K562 (cell line): Measurements from ENCODE around the gene FAM187B. TPM values are rescaled to one million over a fixed set of nuclear protein-coding genes. Genes with fewer than 3 reads are reported as not detected.

Experiments
- ATF1 ChIP-seq, 2 experiments: fragments of 450-650 bp in 1 of 2; IDR thresholded peaks; 2 replicates each; pipeline ENCODE4 v1.6.1; 2016; ENCODE audit warnings: missing compliant biosample characterization in 1 of 2, missing genetic modification characterization in 1 of 2
- CHD1 ChIP-seq: fragments of 200-600 bp; sonication (generic); IDR thresholded peaks from one replicate; pipeline ENCODE4 v1.6.1; 2012; ENCODE audit warnings: mild to moderate bottlenecking, moderate library complexity, low read length, inconsistent platforms
- CSDE1 ChIP-seq, 2 experiments: fragments of 450-650 bp; IDR thresholded peaks; 2 replicates each; pipeline ENCODE4 v1.6.1; 2016; ENCODE audit warnings: mild to moderate bottlenecking in 1 of 2
- CTCF ChIP-seq, 3 experiments: IDR thresholded peaks in 2 of 3; conservative IDR thresholded peaks in 1 of 3; 2 replicates each; pipeline ENCODE4 v1.5.1; 2011 to 2012; ENCODE audit warnings: low read length in 3 of 3, mild to moderate bottlenecking in 3 of 3, control low read depth in 2 of 3, improper control_type of control experiment in 1 of 3, inconsistent platforms in 1 of 3, low read depth in 1 of 3, mixed read lengths in 1 of 3, moderate library complexity in 1 of 3; ENCODE audit not compliant: insufficient read depth in 2 of 3
- IRF1 ChIP-seq: sonication (generic); formaldehyde crosslinking; IDR thresholded peaks from 2 replicates; pipeline ENCODE4 v1.8.0; 2022; ENCODE audit warnings: missing genetic modification reagents, mild to moderate bottlenecking, borderline replicate concordance
- MLLT1 ChIP-seq, 2 experiments: fragments of 450-650 bp; IDR thresholded peaks; 2 replicates each; pipeline ENCODE4 v1.6.1; 2016
- PRPF4 ChIP-seq: fragments of 200-400 bp; formaldehyde crosslinking; IDR thresholded peaks from one replicate; pipeline ENCODE4 v1.6.1; 2017; ENCODE audit warnings: low read length, low read depth, mild to moderate bottlenecking; ENCODE audit not compliant: insufficient read depth, poor library complexity, severe bottlenecking
- RFX5 ChIP-seq: IDR thresholded peaks from 2 replicates; pipeline ENCODE4 v1.6.1; 2011; ENCODE audit warnings: low read depth, mild to moderate bottlenecking, improper control_type of control experiment, low read length
- SAP30 ChIP-seq: fragments of 200-600 bp; sonication (generic); IDR thresholded peaks from 2 replicates; pipeline ENCODE4 v1.6.1; 2012; ENCODE audit warnings: borderline replicate concordance, low read depth, mild to moderate bottlenecking, moderate library complexity, low read length, control low read depth, inconsistent platforms; ENCODE audit not compliant: insufficient read depth, poor library complexity, severe bottlenecking
- SETDB1 ChIP-seq: IDR thresholded peaks from one replicate; pipeline ENCODE4 v1.6.1; 2012; ENCODE audit warnings: low read length, control low read depth, inconsistent platforms
- TCF15 ChIP-seq: fragments of 250-450 bp; sonication (Bioruptor Pico); IDR thresholded peaks from 2 replicates; pipeline ENCODE4 v1.8.0; 2022; ENCODE audit warnings: moderate library complexity, mild to moderate bottlenecking, inconsistent platforms
- ZNF778 ChIP-seq: fragments of 450-650 bp; formaldehyde crosslinking; IDR thresholded peaks from 2 replicates; pipeline ENCODE4 v1.4.0; 2020; ENCODE audit warnings: mild to moderate bottlenecking, moderate library complexity
- polyA plus RNA-seq, 8 experiments: library from polyadenylated mRNA; depleted of rRNA in 4 of 8; stranded (reverse) in 5 of 8; unstranded in 3 of 8; fragments of >200 nt; fragmentation: Nextera tagmentation in 2 of 8; fragmentation: Illumina TruSeq in 1 of 8; extraction: Ambion mirVana in 2 of 8; extraction: Trizol in 1 of 8; gene quantifications; 2 replicates each; pipeline versions ENCODE4 v1.2.1 to v1.2.3, GENCODE V29; 2011 to 2014; ENCODE audit warnings: inconsistent platforms in 1 of 8, missing spikeins in 1 of 8
- total RNA-seq, 7 experiments: library from RNA; depleted of rRNA in 6 of 7; stranded (reverse); fragments of >200 nt in 6 of 7; fragmentation: Illumina TruSeq in 2 of 7; extraction: Trizol in 2 of 7; gene quantifications; 2 replicates each; pipeline versions ENCODE4 v1.2.1 to v1.2.3, GENCODE V29; 2011 to 2021; ENCODE audit warnings: low replicate concordance in 1 of 7

FAM187B gene
- total and polyA plus RNA-seq, 9 of the 15 experiments (the other 6 are each of a cell fraction or from before 2014, with no cell fraction given) = 0.04 to 0.09 TPM; not detected in 7

GRCh38 chr19:35247526-35248309 is 19.2 kb upstream of the FAM187B start (continued):
- TF ChIP-seq TCF15 (CRISPR knock-in tag) (no peak), CHD1 (no peak), IRF1 (CRISPR knock-in tag) (no peak), ATF1 (CRISPR knock-in tag; IDR thresholded peaks at IDR 0.05) (no peak), ATF1 (tag; IDR thresholded peaks at IDR 0.05) (no peak; the same call in 1 of the 2 replicates), CSDE1 (IDR thresholded peaks at IDR 0.05) (no peak), ZNF778 (CRISPR knock-in tag) (no peak), PRPF4 (peak; percentile 9), MLLT1 (IDR thresholded peaks at IDR 0.05) (peak; percentile 42 to 75; a peak in 2 of 4 replicates), CTCF (IDR thresholded peaks at IDR 0.05 in 2 of 3, conservative IDR thresholded peaks at IDR 0.05 in 1 of 3; ENCODE audit: insufficient read depth in 2 of 3, low read depth in 1 of 3, low read length in 3 of 3) (peak; percentile 66 to 77 (median 67)), RFX5 (no peak), SAP30 (no peak), SETDB1 (no peak)
